Measurements from ENCODE around the gene KCNQ1OT1. TPM values are rescaled to one million over a fixed set of nuclear protein-coding genes. Genes with fewer than 3 reads are reported as not detected.
A peak's percentile ranks its signal among the peaks of the same experiment; 100 is the strongest.

Gene KCNQ1OT1
- total RNA-seq, 1 donor from 2014 or later = 3.9 TPM

DNA sequence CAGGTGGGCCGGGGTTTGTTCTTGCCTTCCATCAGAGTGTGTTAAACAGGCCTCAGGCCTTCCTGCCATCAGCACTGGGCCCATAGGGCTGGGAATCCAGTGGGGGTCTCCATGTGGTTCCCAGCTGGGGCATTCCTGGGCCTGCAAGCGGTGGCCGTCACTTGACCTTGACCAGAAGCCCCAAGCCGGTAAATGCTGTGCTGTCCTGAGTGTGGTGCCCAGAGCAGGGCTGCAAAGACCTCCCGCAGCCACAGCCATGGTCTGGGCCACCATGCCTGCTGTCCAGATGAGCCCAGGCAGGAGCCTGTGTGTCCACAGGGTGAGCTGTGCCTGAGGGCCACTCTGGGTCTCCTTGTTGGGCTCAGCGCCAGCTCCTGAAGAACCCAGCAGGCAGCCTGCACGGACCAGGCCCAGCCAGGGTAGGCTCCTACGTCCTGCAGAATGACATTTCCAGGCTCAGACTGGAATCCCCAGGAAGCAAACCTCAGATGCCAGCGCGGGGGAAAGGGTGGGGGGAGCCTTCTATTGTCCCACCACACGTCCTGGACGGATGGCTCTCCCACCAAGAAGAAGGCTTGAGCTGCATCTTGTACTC lies 117.3 kb downstream of the KCNQ1OT1 start:
- no peak for DNase-seq (ENCODE audit: extremely low spot score, unreplicated experiment)
- Mint-ChIP-seq H3K27me3 (ENCODE audit: unreplicated experiment) (no peaks in the 10 kb centered on the region), H3K4me3 (ENCODE audit: unreplicated experiment) (no peak overlapping the region), H3K36me3 (ENCODE audit: unreplicated experiment) (no peaks in the 10 kb centered on the region), H3K4me1 (ENCODE audit: unreplicated experiment) (peaks cover 9% of the 10 kb centered on the region), H3K9me3 (ENCODE audit: unreplicated experiment) (no peaks in the 10 kb centered on the region), H3K27ac (ENCODE audit: unreplicated experiment) (no peak overlapping the region)
- TF ChIP-seq, protein P1, sequence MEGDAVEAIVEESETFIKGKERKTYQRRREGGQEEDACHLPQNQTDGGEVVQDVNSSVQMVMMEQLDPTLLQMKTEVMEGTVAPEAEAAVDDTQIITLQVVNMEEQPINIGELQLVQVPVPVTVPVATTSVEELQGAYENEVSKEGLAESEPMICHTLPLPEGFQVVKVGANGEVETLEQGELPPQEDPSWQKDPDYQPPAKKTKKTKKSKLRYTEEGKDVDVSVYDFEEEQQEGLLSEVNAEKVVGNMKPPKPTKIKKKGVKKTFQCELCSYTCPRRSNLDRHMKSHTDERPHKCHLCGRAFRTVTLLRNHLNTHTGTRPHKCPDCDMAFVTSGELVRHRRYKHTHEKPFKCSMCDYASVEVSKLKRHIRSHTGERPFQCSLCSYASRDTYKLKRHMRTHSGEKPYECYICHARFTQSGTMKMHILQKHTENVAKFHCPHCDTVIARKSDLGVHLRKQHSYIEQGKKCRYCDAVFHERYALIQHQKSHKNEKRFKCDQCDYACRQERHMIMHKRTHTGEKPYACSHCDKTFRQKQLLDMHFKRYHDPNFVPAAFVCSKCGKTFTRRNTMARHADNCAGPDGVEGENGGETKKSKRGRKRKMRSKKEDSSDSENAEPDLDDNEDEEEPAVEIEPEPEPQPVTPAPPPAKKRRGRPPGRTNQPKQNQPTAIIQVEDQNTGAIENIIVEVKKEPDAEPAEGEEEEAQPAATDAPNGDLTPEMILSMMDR (IDR thresholded peaks at IDR 0.05) = no peak

DNA sequence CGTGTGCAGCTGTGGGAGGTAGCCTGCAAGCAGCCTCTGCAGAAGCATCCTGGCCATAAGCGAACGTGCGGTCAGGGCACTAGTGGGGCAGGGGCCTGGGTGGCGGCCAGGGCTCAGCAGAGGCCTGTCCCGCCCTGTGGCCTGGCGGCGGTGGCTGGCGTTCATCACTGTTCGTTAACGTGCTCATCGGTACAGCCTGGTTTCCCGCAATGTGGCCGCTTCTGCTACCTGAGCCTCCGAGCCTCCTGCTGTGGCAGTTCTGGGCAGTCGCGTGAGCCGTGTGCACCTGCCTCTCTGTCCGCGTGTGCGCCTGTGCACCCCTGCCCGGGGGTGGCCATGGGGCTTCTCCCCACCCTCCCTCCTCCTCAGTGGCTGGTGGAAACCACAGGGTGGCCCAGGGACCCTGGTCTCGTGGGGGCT lies 117.9 kb downstream of the KCNQ1OT1 start:
- no peaks in the 10 kb centered on the region for H3K27me3 Mint-ChIP-seq (ENCODE audit: unreplicated experiment)
- no peaks in the 10 kb centered on the region for H3K36me3 Mint-ChIP-seq (ENCODE audit: unreplicated experiment)
- H3K4me3 Mint-ChIP-seq (ENCODE audit: unreplicated experiment) = no peak overlapping the region
- peak; percentile 83 for DNase-seq (ENCODE audit: extremely low spot score, unreplicated experiment)
- H3K9me3 Mint-ChIP-seq (ENCODE audit: unreplicated experiment) = no peaks in the 10 kb centered on the region
- TF ChIP-seq, protein P1 (IDR thresholded peaks at IDR 0.05) = no peak
- peaks cover 9% of the 10 kb centered on the region for H3K4me1 Mint-ChIP-seq (ENCODE audit: unreplicated experiment)
- H3K27ac Mint-ChIP-seq (ENCODE audit: unreplicated experiment) = no peak overlapping the region

DNA sequence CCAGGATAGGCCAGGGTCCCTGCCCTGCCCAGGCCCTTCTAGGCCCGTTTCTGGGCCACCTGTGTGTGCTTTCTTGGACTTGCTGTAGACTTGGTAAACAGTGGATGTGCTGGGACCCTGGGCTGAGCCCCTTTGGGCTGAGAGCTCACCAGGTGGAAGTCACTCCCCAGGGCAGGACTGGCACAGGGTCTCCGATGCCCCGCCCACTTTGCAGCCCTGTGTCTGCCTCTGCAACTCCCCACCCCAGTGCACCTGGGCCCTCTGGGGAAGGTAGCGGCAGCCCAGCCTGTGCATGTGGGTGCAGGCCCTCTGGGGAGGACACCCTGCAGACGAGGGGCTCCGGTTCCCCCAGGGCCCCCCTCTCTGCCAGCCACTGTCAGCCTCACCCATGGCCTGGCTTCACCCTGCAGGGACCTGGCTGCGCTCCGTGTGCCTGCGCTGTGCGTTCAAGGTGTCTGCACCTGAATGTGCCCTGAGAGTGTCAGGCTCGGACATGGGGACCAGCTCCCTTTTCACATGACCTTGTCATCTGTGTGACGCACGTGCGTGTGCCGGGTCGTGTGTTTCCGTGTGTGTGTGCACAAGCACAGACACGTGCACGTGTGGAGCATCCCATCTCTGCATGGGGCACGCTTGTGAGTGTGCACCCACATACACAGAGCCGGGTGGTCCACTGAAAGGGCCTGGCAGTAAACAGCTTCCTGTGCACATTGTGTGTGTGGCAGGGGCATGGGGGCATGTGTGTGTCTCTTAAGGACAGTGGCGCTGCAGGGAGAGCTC lies 118.5 kb downstream of the KCNQ1OT1 start:
- Mint-ChIP-seq H3K36me3 (ENCODE audit: unreplicated experiment) (no peaks in the 10 kb centered on the region), H3K27me3 (ENCODE audit: unreplicated experiment) (no peaks in the 10 kb centered on the region), H3K4me1 (ENCODE audit: unreplicated experiment) (peaks cover 9% of the 10 kb centered on the region), H3K27ac (ENCODE audit: unreplicated experiment) (no peak overlapping the region), H3K4me3 (ENCODE audit: unreplicated experiment) (no peak overlapping the region), H3K9me3 (ENCODE audit: unreplicated experiment) (no peaks in the 10 kb centered on the region)
- TF ChIP-seq, protein P1 (IDR thresholded peaks at IDR 0.05) = no peak
- DNase-seq (ENCODE audit: extremely low spot score, unreplicated experiment) = peak; percentile 82

DNA sequence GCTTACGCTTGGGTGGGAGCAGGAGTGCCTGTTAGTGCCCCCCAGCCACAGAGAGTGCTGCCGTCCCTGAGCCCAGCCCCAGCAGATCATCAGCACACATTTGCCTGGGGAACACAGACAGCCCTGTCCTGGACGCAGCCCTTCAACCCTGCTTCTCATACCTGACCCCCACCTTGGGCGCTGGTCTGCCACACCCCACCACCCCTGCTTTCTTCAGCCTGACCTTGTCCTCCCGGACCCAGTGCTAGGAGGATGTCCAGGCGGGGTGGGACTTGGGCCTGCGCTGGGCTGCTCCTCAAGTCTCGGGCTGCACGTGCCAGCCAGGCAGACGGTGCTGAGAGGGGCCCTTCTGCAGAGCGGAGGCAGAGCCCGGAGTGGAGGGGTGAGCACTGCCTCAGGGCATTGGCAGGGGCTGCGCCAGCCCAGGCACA lies 119.2 kb downstream of the KCNQ1OT1 start:
- no peaks in the 10 kb centered on the region for H3K36me3 Mint-ChIP-seq (ENCODE audit: unreplicated experiment)
- no peak overlapping the region for H3K4me3 Mint-ChIP-seq (ENCODE audit: unreplicated experiment)
- no peak overlapping the region for H3K27ac Mint-ChIP-seq (ENCODE audit: unreplicated experiment)
- peak; percentile 73 for DNase-seq (ENCODE audit: extremely low spot score, unreplicated experiment)
- peaks cover 9% of the 10 kb centered on the region for H3K4me1 Mint-ChIP-seq (ENCODE audit: unreplicated experiment)
- TF ChIP-seq, protein P1 (IDR thresholded peaks at IDR 0.05) = no peak
- H3K9me3 Mint-ChIP-seq (ENCODE audit: unreplicated experiment) = no peaks in the 10 kb centered on the region
- H3K27me3 Mint-ChIP-seq (ENCODE audit: unreplicated experiment) = no peaks in the 10 kb centered on the region

DNA sequence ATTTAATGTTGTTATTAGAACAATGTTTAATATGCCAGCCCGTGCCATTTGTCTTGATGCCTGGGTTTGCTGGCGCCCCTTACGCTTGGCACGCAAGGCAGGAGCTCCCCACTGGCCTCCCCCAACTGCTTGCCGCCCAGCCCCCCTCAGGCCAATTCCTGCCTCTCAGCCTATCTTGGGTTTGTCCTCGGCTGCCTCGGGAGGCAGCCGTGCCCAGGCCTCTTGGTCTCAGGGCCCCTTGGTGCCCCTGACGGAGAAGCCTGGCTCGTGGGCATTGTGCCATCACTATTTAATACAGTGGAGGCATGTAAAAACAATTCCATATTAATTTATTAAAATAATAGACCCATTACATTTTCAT lies 119.8 kb downstream of the KCNQ1OT1 start:
- no peaks in the 10 kb centered on the region for H3K27me3 Mint-ChIP-seq (ENCODE audit: unreplicated experiment)
- no peak overlapping the region for H3K4me3 Mint-ChIP-seq (ENCODE audit: unreplicated experiment)
- H3K4me1 Mint-ChIP-seq (ENCODE audit: unreplicated experiment) = peaks cover 9% of the 10 kb centered on the region
- H3K9me3 Mint-ChIP-seq (ENCODE audit: unreplicated experiment) = no peaks in the 10 kb centered on the region
- H3K27ac Mint-ChIP-seq (ENCODE audit: unreplicated experiment) = no peak overlapping the region
- H3K36me3 Mint-ChIP-seq (ENCODE audit: unreplicated experiment) = no peaks in the 10 kb centered on the region
- TF ChIP-seq, protein P1 (IDR thresholded peaks at IDR 0.05) = no peak
- DNase-seq (ENCODE audit: extremely low spot score, unreplicated experiment) = peak; percentile 72

All from osteocyte (in vitro differentiated cells).